ENCODE data around the gene SEMA4D.

DNA sequence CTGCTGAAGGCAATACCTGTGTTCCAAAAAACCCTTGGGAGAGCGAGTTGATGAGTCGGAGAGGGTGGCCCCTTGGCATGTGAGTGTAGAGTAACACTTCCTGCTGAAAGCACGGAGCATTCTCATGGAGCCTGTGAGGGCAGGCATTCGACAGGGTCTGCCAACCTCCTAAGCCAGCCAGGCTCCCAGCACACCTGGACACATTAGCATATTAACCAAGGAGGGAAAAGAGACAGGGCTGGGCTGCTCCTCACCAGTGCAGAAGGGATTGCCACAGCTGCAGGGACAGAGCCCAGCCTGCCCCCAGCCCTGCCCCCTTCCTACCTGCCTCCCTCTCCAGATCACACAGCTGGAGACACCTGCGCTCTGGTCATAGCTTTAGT, 46.4 kb upstream of the SEMA4D start:
- TF ChIP-seq ZNF274 (IDR thresholded peaks at IDR 0.05; ENCODE audit: low read depth, low read length) (no peak), YY1 (IDR thresholded peaks at IDR 0.05; ENCODE audit: insufficient read depth, insufficient read length) (no peak)

Data from NT2/D1 (cell line).